GM19372 (cell line): ENCODE data around the gene PNPLA1.

Experiments used
- ATAC-seq: cut with Tn5 transposase; IDR thresholded peaks from one replicate; pipeline ENCODE4 v1.9.1; 2021; ENCODE audit warnings: mild to moderate bottlenecking, low read depth, moderate library complexity; ENCODE audit not compliant: unreplicated experiment

The PNPLA1 gene

GRCh38 chr6:36312854-36313648, 43.2 kb downstream of the PNPLA1 start:
- ATAC-seq: no peak

- no peak for ATAC-seq
Measured at GRCh38 chr6:36313649-36313936, 43.7 kb downstream of the PNPLA1 start.

- ATAC-seq: no peak
Measured at GRCh38 chr6:36314221-36315014, 44.6 kb downstream of the PNPLA1 start.

- ATAC-seq: no peak
Measured at GRCh38 chr6:36315921-36316320, 46.1 kb downstream of the PNPLA1 start.

GRCh38 chr6:36317623-36318022, 47.8 kb downstream of the PNPLA1 start:
- ATAC-seq: no peak

GRCh38 chr6:36318690-36319435, 49.0 kb downstream of the PNPLA1 start:
- no peak for ATAC-seq

- ATAC-seq: no peak
Measured at GRCh38 chr6:36319436-36319762, 49.5 kb downstream of the PNPLA1 start.

GRCh38 chr6:36319821-36320220, 50.0 kb downstream of the PNPLA1 start:
- no peak for ATAC-seq

- no peak for ATAC-seq
Measured at GRCh38 chr6:36320475-36320874, 50.6 kb downstream of the PNPLA1 start.

GRCh38 chr6:36322591-36322990, 52.7 kb downstream of the PNPLA1 start:
- no peak for ATAC-seq

GRCh38 chr6:36323062-36323461, 53.2 kb downstream of the PNPLA1 start:
- ATAC-seq: no peak

- no peak for ATAC-seq
Measured at GRCh38 chr6:36324191-36324590, 54.3 kb downstream of the PNPLA1 start.

GRCh38 chr6:36324715-36325114, 54.9 kb downstream of the PNPLA1 start:
- ATAC-seq: no peak

- ATAC-seq: no peak
Measured at GRCh38 chr6:36326356-36326995, 56.6 kb downstream of the PNPLA1 start.

- ATAC-seq: no peak
Measured at GRCh38 chr6:36327226-36327918, 57.5 kb downstream of the PNPLA1 start.

- ATAC-seq: no peak
Measured at GRCh38 chr6:36327919-36328236, 58.0 kb downstream of the PNPLA1 start.

- no peak for ATAC-seq
Measured at GRCh38 chr6:36328600-36328999, 58.7 kb downstream of the PNPLA1 start.

GRCh38 chr6:36329798-36330291, 60.0 kb downstream of the PNPLA1 start:
- no peak for ATAC-seq

- no peak for ATAC-seq
Measured at GRCh38 chr6:36330366-36330765, 60.5 kb downstream of the PNPLA1 start.

GRCh38 chr6:36331381-36331780, 61.5 kb downstream of the PNPLA1 start:
- no peak for ATAC-seq
